H9 (cell line): ENCODE data around the gene CYBA. TPM values are rescaled to one million over a fixed set of nuclear protein-coding genes. Genes with fewer than 3 reads are reported as not detected.
A peak's percentile ranks its signal among the peaks of the same experiment; 100 is the strongest.

ENCODE experiments used
- DNase-seq: peaks from one replicate; pipeline ENCODE4 v3.0.0-alpha.2; 2017
- H2AFZ ChIP-seq: one replicate; pipeline ENCODE4 v1.6.1; 2013; ENCODE audit warnings: mild to moderate bottlenecking, low read length, control low read depth, moderate library complexity
- H2AK5ac ChIP-seq: 2 replicates; pipeline ENCODE4 v1.6.1; 2013; ENCODE audit warnings: low read length, control low read depth, mixed read lengths; ENCODE audit not compliant: insufficient read length
- H2BK120ac ChIP-seq: one replicate; pipeline ENCODE4 v1.6.1; 2013; ENCODE audit warnings: low read depth, mild to moderate bottlenecking, low read length, control low read depth, inconsistent platforms; ENCODE audit not compliant: poor library complexity, severe bottlenecking
- H2BK12ac ChIP-seq: 2 replicates; pipeline ENCODE4 v1.6.1; 2013; ENCODE audit warnings: low read length, control low read depth, mixed read lengths, low read depth; ENCODE audit not compliant: insufficient read length
- H2BK15ac ChIP-seq: 2 replicates; pipeline ENCODE4 v1.6.1; 2013; ENCODE audit warnings: low read depth, low read length, control low read depth
- H2BK20ac ChIP-seq: one replicate; pipeline ENCODE4 v1.6.1; 2013; ENCODE audit warnings: low read depth, mild to moderate bottlenecking, low read length, control low read depth, inconsistent platforms; ENCODE audit not compliant: poor library complexity, severe bottlenecking
- H2BK5ac ChIP-seq: 2 replicates; pipeline ENCODE4 v1.6.1; 2013; ENCODE audit warnings: low read length, control low read depth, mixed read lengths; ENCODE audit not compliant: insufficient read length
- H3K14ac ChIP-seq: 2 replicates; pipeline ENCODE4 v1.6.1; 2013; ENCODE audit warnings: low read length, control low read depth; ENCODE audit not compliant: insufficient read depth
- H3K18ac ChIP-seq: 2 replicates; pipeline ENCODE4 v1.6.1; 2013; ENCODE audit warnings: low read depth, mild to moderate bottlenecking, mixed read lengths, low read length, control low read depth; ENCODE audit not compliant: insufficient read length
- H3K23ac ChIP-seq: 2 replicates; pipeline ENCODE4 v1.6.1; 2013; ENCODE audit warnings: low read length, control low read depth, mixed read lengths, low read depth; ENCODE audit not compliant: insufficient read length
- H3K23me2 ChIP-seq: 2 replicates; pipeline ENCODE4 v1.6.1; 2013; ENCODE audit warnings: low read depth, mild to moderate bottlenecking, mixed read lengths, low read length, control low read depth; ENCODE audit not compliant: insufficient read length, poor library complexity, severe bottlenecking
- H3K27ac ChIP-seq: 2 replicates; pipeline ENCODE4 v1.5.1; 2013; ENCODE audit warnings: low read length, control low read depth, mixed read lengths, low read depth; ENCODE audit not compliant: insufficient read length
- H3K27me3 ChIP-seq: 2 replicates; pipeline ENCODE4 v1.6.1; 2013; ENCODE audit warnings: low read length, control low read depth, inconsistent platforms; ENCODE audit not compliant: insufficient read depth
- H3K4ac ChIP-seq: 2 replicates; pipeline ENCODE4 v1.6.1; 2013; ENCODE audit warnings: low read depth, mild to moderate bottlenecking, control low read depth, inconsistent platforms, low read length, moderate library complexity
- H3K4me1 ChIP-seq: 2 replicates; pipeline ENCODE4 v1.6.1; 2013; ENCODE audit warnings: low read length, control low read depth, inconsistent platforms; ENCODE audit not compliant: insufficient read depth
- H3K4me2 ChIP-seq: 2 replicates; pipeline ENCODE4 v1.6.1; 2013; ENCODE audit warnings: low read length, control low read depth, mixed read lengths; ENCODE audit not compliant: insufficient read length, insufficient read depth
- H3K56ac ChIP-seq: 2 replicates; pipeline ENCODE4 v1.6.1; 2013; ENCODE audit warnings: low read depth, mild to moderate bottlenecking, mixed read lengths, low read length, control low read depth; ENCODE audit not compliant: insufficient read length
- H3K79me1 ChIP-seq: 2 replicates; pipeline ENCODE4 v1.6.1; 2013; ENCODE audit warnings: low read depth, mild to moderate bottlenecking, moderate library complexity, low read length, control low read depth, inconsistent platforms; ENCODE audit not compliant: insufficient read depth, poor library complexity, severe bottlenecking
- H3K79me2 ChIP-seq: 2 replicates; pipeline ENCODE4 v1.6.1; 2013; ENCODE audit warnings: low read length, control low read depth, inconsistent platforms; ENCODE audit not compliant: insufficient read depth
- H3K9ac ChIP-seq: 2 replicates; pipeline ENCODE4 v1.6.1; 2013; ENCODE audit warnings: low read length, control low read depth, mixed read lengths; ENCODE audit not compliant: insufficient read length; ENCODE audit errors: extremely low read depth
- H3K9me3 ChIP-seq: one replicate; pipeline ENCODE4 v1.6.1; 2013; ENCODE audit warnings: low read depth, low read length, inconsistent platforms; ENCODE audit not compliant: control insufficient read depth
- H3T11ph ChIP-seq: one replicate; pipeline ENCODE4 v1.6.1; 2013; ENCODE audit warnings: mild to moderate bottlenecking, low read length, control low read depth, inconsistent platforms
- H4K20me1 ChIP-seq: one replicate; pipeline ENCODE4 v1.6.1; 2013; ENCODE audit not compliant: control insufficient read depth, insufficient read length, insufficient read depth
- H4K5ac ChIP-seq: 2 replicates; pipeline ENCODE4 v1.6.1; 2013; ENCODE audit warnings: low read depth, mild to moderate bottlenecking, mixed read lengths, low read length, control low read depth; ENCODE audit not compliant: insufficient read length
- H4K8ac ChIP-seq: replicated peaks from 2 replicates; pipeline ENCODE4 v1.6.1; 2013; ENCODE audit warnings: low read length, control low read depth, mixed read lengths, low read depth; ENCODE audit not compliant: insufficient read length
- H4K91ac ChIP-seq: 2 replicates; pipeline ENCODE4 v1.6.1; 2013; ENCODE audit warnings: low read depth, mild to moderate bottlenecking, moderate library complexity, mixed read lengths, low read length, control low read depth; ENCODE audit not compliant: insufficient read length
- H3K27ac Mint-ChIP-seq, 3 experiments: 2 replicates in 2 of 3; 3 replicates in 1 of 3; pipeline ENCODE4 v1.8.0; 2020 to 2021; ENCODE audit warnings: mixed read lengths in 3 of 3, mild to moderate bottlenecking in 1 of 3, moderate library complexity in 1 of 3
- H3K27me3 Mint-ChIP-seq: 2 replicates; pipeline ENCODE4 v1.8.0; 2021; ENCODE audit warnings: low read depth, mild to moderate bottlenecking, moderate library complexity, mixed read lengths
- H3K36me3 Mint-ChIP-seq, 3 experiments: 2 replicates in 2 of 3; 3 replicates in 1 of 3; pipeline ENCODE4 v1.8.0; 2020 to 2021; ENCODE audit warnings: low read depth in 3 of 3, mixed read lengths in 3 of 3; ENCODE audit not compliant: insufficient read depth in 1 of 3
- H3K4me1 Mint-ChIP-seq, 2 experiments: 2 replicates each; pipeline ENCODE4 v1.8.0; 2020; ENCODE audit warnings: mixed read lengths in 2 of 2
- H3K4me3 Mint-ChIP-seq, 2 experiments: 2 replicates in 1 of 2; 3 replicates in 1 of 2; pipeline ENCODE4 v1.8.0; 2020 to 2021; ENCODE audit warnings: mild to moderate bottlenecking in 2 of 2, mixed read lengths in 2 of 2, moderate library complexity in 1 of 2
- H3K9me3 Mint-ChIP-seq, 2 experiments: 2 replicates in 1 of 2; 3 replicates in 1 of 2; pipeline ENCODE4 v1.8.0; 2020; ENCODE audit warnings: mild to moderate bottlenecking in 2 of 2, mixed read lengths in 2 of 2, moderate library complexity in 1 of 2
- WGBS: extraction: QIAGEN DNeasy Blood & Tissue Kit; methylation state at CpG from one replicate; pipeline ENCODE4 v1.1.7; 2013; ENCODE audit warnings: missing lambda C conversion rate, low lambda C conversion rate, mixed read lengths; ENCODE audit not compliant: insufficient read length; ENCODE audit errors: extremely low coverage; 5-methylcytosine and 5-hydroxymethylcytosine counted together
- total RNA-seq: library from RNA; stranded (reverse); gene quantifications from 2 replicates; pipeline ENCODE4 v1.2.1, GENCODE V29; 2021
- TF ChIP-seq, protein P1 (sequence below): fragments of 200-600 bp; sonication (generic); conservative IDR thresholded peaks from 3 replicates; pipeline ENCODE4 v1.8.0; 2021; ENCODE audit warnings: antibody characterized with exemption, mild to moderate bottlenecking

CYBA gene
- total RNA-seq, 1 experiment from 2014 or later = 153 TPM

DNA sequence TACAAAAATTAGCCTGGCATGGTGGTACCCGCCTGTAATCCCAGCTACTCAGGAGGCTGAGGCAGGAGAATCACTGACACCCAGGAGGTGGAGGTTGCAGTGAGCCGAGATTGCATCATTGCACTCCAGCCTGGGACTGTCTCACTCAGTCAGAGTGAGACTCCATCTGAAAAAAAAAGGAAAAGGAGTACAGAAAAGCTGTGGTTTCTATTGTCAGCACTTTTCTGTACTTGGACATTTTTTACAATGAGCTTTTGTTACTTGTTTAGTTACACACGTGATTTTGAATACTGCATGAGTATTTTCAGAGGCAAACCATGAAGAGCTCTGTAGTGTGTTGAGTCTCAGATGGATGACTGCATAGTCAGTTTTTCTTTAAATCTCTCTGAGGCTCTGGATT lies 54.4 kb downstream of the CYBA start:
- H4K5ac ChIP-seq = no peak overlapping the region
- no peak overlapping the region for H3K23ac ChIP-seq
- no peak overlapping the region for H3K4me3 Mint-ChIP-seq
- H4K91ac ChIP-seq = no peak overlapping the region
- 0 out of 7 replicates have a peak overlapping the region, but pooled peaks of 2 of the 3 experiments have one; percentile 10 to 48 for H3K27ac Mint-ChIP-seq
- H3K36me3 Mint-ChIP-seq = peaks cover 24 to 59% (median 50%) of the 10 kb centered on the region in 3 experiments; a peak in 6 of 7 replicates
- H3K23me2 ChIP-seq = no peaks in the 10 kb centered on the region
- no CpG with 5 or more reads among the region's 3 CpGs for WGBS
- no peak overlapping the region for H2BK15ac ChIP-seq
- DNase-seq = no peak
- no peak overlapping the region for H2BK20ac ChIP-seq
- H3K4ac ChIP-seq = no peak overlapping the region
- TF ChIP-seq, protein P1, sequence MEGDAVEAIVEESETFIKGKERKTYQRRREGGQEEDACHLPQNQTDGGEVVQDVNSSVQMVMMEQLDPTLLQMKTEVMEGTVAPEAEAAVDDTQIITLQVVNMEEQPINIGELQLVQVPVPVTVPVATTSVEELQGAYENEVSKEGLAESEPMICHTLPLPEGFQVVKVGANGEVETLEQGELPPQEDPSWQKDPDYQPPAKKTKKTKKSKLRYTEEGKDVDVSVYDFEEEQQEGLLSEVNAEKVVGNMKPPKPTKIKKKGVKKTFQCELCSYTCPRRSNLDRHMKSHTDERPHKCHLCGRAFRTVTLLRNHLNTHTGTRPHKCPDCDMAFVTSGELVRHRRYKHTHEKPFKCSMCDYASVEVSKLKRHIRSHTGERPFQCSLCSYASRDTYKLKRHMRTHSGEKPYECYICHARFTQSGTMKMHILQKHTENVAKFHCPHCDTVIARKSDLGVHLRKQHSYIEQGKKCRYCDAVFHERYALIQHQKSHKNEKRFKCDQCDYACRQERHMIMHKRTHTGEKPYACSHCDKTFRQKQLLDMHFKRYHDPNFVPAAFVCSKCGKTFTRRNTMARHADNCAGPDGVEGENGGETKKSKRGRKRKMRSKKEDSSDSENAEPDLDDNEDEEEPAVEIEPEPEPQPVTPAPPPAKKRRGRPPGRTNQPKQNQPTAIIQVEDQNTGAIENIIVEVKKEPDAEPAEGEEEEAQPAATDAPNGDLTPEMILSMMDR = no peak
- peaks cover 7 to 17% of the 10 kb centered on the region in 2 experiments for H3K4me1 Mint-ChIP-seq
- H3K9me3 ChIP-seq = no peaks in the 10 kb centered on the region
- H3K27ac ChIP-seq = no peak overlapping the region
- H3K27me3 ChIP-seq = no peaks in the 10 kb centered on the region
- H3K9me3 Mint-ChIP-seq = no peaks in the 10 kb centered on the region
- H3K9ac ChIP-seq = no peak overlapping the region
- H4K8ac ChIP-seq = no peak overlapping the region
- no peaks in the 10 kb centered on the region for H3K79me1 ChIP-seq
- no peak overlapping the region for H3T11ph ChIP-seq
- no peak overlapping the region for H3K14ac ChIP-seq
- H2AK5ac ChIP-seq = no peak overlapping the region
- no peak overlapping the region for H3K18ac ChIP-seq
- H3K4me1 ChIP-seq = no peaks in the 10 kb centered on the region
- peaks cover 2% of the 10 kb centered on the region; the same call in 1 of the 2 replicates for H3K79me2 ChIP-seq
- H2BK120ac ChIP-seq = no peak overlapping the region
- no peaks in the 10 kb centered on the region for H3K27me3 Mint-ChIP-seq
- no peaks in the 10 kb centered on the region for H4K20me1 ChIP-seq
- H2BK5ac ChIP-seq = no peak overlapping the region
- no peak overlapping the region for H3K56ac ChIP-seq
- H2BK12ac ChIP-seq = no peak overlapping the region
- H3K4me2 ChIP-seq = no peak overlapping the region
- H2AFZ ChIP-seq = no peak overlapping the region
